GM23248 (cell line): ENCODE measurements around the gene SCAP.

Source experiments
- EZH2 ChIP-seq: fragments of 200-600 bp; sonication (generic); IDR thresholded peaks from 2 replicates; pipeline ENCODE4 v1.6.1; 2018; ENCODE audit warnings: antibody characterized with exemption, mild to moderate bottlenecking; ENCODE audit not compliant: insufficient read depth, poor library complexity, severe bottlenecking
- EZH2phosphoT487 ChIP-seq: fragments of 200-600 bp; sonication (generic); IDR thresholded peaks from 2 replicates; pipeline ENCODE4 v1.6.1; 2018; ENCODE audit warnings: antibody characterized with exemption, moderate library complexity, mild to moderate bottlenecking, low read depth; ENCODE audit not compliant: insufficient read depth

GRCh38 chr3:47414161-47414564, 61.6 kb downstream of the SCAP start:
- TF ChIP-seq EZH2phosphoT487 = no peak
- TF ChIP-seq EZH2 = no peak
